ENCODE measurements around the gene DNAJC1. TPM values are rescaled to one million over a fixed set of nuclear protein-coding genes. Genes with fewer than 3 reads are reported as not detected.
"Not testable (repeated sequence)": the region's sequence is repeated elsewhere in the genome, so short reads cannot be mapped to it uniquely, and the experiment has no call there.

DNAJC1 gene
- total RNA-seq, 1 experiment from 2014 or later: 12.9 TPM

DNA sequence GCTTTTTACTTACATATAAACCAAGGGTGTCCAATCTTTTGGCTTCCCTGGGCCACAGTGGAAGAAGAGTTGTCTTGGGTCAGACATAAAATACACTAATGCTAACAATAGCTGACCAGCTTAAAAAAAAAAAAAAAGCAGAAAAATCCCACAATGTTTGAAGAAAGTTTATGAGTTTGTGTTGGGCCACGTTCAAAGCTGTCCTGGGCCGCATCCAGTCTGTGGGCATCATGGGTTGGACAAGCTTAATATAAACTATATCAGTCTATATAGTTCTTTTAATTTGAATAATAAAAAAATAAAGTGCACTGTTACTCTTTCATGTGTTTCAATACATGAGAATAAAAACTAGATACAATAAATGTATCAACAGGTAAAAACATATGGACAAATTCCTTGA, 179.9 kb downstream of the DNAJC1 start:
- H3K27me3 ChIP-seq (ENCODE audit: control insufficient read depth, insufficient read depth, low read length): no peaks in the 10 kb centered on the region
- ChIA-PET POLR2A (interaction anchor here (0.5 kb wide), 1 partner anchor 92 kb away, joined by 3 read pairs; no protein-coding TSS in a partner anchor), CTCF (no interaction called here)
- intact Hi-C loops (cut with micrococcal nuclease; ENCODE audit: unreplicated experiment) (no loop called here), in situ Hi-C loops (cut with HindIII; ENCODE audit: low pct_unique_long_range_greater_than_20kb, low sequenced_read_pairs) (no loop called here)
- H3K4me3 ChIP-seq (ENCODE audit: low read depth in 2 of 2, low read length in 2 of 2): no peak overlapping the region
- DNase-seq (ENCODE audit: low read depth, low spot score): no peak
- H3K27ac ChIP-seq (ENCODE audit: low read length): no peak overlapping the region
- peaks cover 23% of the 10 kb centered on the region; the same call in 1 of the 2 replicates for H3K9me3 ChIP-seq (ENCODE audit: control insufficient read depth, insufficient read depth, low read depth, low read length)
- no TSS peak for BruUV-seq (replicated peaks)
- no peak for ATAC-seq
- no peak for TF ChIP-seq SIN3A (IDR thresholded peaks at IDR 0.05; ENCODE audit: borderline replicate concordance, insufficient read depth, low read depth, low read length)
- TF ChIP-seq TCF7L2 (IDR thresholded peaks at IDR 0.05; ENCODE audit: low read depth, low read length): no peak
- TF ChIP-seq, protein P1, sequence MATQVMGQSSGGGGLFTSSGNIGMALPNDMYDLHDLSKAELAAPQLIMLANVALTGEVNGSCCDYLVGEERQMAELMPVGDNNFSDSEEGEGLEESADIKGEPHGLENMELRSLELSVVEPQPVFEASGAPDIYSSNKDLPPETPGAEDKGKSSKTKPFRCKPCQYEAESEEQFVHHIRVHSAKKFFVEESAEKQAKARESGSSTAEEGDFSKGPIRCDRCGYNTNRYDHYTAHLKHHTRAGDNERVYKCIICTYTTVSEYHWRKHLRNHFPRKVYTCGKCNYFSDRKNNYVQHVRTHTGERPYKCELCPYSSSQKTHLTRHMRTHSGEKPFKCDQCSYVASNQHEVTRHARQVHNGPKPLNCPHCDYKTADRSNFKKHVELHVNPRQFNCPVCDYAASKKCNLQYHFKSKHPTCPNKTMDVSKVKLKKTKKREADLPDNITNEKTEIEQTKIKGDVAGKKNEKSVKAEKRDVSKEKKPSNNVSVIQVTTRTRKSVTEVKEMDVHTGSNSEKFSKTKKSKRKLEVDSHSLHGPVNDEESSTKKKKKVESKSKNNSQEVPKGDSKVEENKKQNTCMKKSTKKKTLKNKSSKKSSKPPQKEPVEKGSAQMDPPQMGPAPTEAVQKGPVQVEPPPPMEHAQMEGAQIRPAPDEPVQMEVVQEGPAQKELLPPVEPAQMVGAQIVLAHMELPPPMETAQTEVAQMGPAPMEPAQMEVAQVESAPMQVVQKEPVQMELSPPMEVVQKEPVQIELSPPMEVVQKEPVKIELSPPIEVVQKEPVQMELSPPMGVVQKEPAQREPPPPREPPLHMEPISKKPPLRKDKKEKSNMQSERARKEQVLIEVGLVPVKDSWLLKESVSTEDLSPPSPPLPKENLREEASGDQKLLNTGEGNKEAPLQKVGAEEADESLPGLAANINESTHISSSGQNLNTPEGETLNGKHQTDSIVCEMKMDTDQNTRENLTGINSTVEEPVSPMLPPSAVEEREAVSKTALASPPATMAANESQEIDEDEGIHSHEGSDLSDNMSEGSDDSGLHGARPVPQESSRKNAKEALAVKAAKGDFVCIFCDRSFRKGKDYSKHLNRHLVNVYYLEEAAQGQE (IDR thresholded peaks at IDR 0.05; ENCODE audit: insufficient read depth in 1 of 2, low read depth in 2 of 2, low read length in 1 of 2): no peak
- TF ChIP-seq, protein P2, sequence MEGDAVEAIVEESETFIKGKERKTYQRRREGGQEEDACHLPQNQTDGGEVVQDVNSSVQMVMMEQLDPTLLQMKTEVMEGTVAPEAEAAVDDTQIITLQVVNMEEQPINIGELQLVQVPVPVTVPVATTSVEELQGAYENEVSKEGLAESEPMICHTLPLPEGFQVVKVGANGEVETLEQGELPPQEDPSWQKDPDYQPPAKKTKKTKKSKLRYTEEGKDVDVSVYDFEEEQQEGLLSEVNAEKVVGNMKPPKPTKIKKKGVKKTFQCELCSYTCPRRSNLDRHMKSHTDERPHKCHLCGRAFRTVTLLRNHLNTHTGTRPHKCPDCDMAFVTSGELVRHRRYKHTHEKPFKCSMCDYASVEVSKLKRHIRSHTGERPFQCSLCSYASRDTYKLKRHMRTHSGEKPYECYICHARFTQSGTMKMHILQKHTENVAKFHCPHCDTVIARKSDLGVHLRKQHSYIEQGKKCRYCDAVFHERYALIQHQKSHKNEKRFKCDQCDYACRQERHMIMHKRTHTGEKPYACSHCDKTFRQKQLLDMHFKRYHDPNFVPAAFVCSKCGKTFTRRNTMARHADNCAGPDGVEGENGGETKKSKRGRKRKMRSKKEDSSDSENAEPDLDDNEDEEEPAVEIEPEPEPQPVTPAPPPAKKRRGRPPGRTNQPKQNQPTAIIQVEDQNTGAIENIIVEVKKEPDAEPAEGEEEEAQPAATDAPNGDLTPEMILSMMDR (IDR thresholded peaks at IDR 0.05): no peak
- TF ChIP-seq POLR2AphosphoS5 (IDR thresholded peaks at IDR 0.05; ENCODE audit: low read depth, low read length): no peak
- H3K36me3 ChIP-seq (ENCODE audit: control insufficient read depth, insufficient read depth, low read length): no peaks in the 10 kb centered on the region
- no peaks in the 10 kb centered on the region for H3K4me1 ChIP-seq (ENCODE audit: control insufficient read depth, insufficient read depth, low read length)

DNA sequence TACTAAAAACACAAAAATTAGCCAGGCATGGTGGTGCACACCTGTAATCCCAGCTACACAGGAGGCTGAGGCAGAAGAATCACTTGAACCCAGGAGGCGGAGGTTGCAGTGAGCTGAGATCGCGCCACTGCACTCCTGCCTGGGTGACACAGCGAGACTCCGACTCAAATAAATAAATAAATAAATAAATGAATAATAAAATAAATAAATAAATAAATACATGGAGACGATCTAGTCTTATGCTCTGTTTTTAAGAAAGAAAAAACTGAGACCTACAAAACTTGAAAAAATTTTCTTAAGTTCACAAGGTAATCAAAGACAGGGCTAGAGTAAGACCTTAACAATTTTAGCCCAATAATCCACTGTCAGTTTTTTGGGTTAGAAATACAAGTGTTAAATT, 181.3 kb downstream of the DNAJC1 start:
- H3K4me3 ChIP-seq (ENCODE audit: low read depth in 2 of 2, low read length in 2 of 2); CTCF ChIA-PET; H3K27me3 ChIP-seq (ENCODE audit: control insufficient read depth, insufficient read depth, low read length); H3K4me1 ChIP-seq (ENCODE audit: control insufficient read depth, insufficient read depth, low read length); in situ Hi-C loops (cut with HindIII; ENCODE audit: low pct_unique_long_range_greater_than_20kb, low sequenced_read_pairs); intact Hi-C loops (cut with micrococcal nuclease; ENCODE audit: unreplicated experiment); BruUV-seq (replicated peaks); POLR2A ChIA-PET; H3K36me3 ChIP-seq (ENCODE audit: control insufficient read depth, insufficient read depth, low read length); ATAC-seq; DNase-seq (ENCODE audit: low read depth, low spot score); H3K27ac ChIP-seq (ENCODE audit: low read length): not testable (repeated sequence)
- peaks cover 15% of the 10 kb centered on the region; the same call in 1 of the 2 replicates for H3K9me3 ChIP-seq (ENCODE audit: control insufficient read depth, insufficient read depth, low read depth, low read length)

DNA sequence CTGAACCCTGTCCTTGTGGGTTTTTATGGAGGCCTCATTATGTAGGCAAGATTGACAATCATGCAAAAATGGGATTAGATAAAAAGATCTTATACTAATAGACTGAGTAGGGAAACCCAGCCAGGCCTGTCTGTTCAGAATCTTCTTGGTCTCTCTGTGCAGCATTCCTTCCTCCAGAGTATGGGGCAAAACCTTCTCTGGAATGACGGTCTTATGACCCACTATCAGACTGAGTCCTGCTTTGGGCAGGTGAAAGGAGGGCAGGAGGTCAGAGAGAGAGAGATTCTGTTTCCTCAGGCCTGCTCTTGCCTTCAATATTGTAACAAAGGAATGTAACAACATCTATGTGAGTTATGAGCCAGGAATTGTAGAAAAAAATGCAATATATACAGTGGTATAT, 182.6 kb downstream of the DNAJC1 start:
- CTCF ChIA-PET: no interaction called here
- no peak for ATAC-seq
- Histone ChIP-seq H3K27ac (ENCODE audit: low read length) (no peak overlapping the region), H3K9me3 (ENCODE audit: control insufficient read depth, insufficient read depth, low read depth, low read length) (peaks cover 6% of the 10 kb centered on the region; the same call in 1 of the 2 replicates), H3K4me1 (ENCODE audit: control insufficient read depth, insufficient read depth, low read length) (no peaks in the 10 kb centered on the region), H3K27me3 (ENCODE audit: control insufficient read depth, insufficient read depth, low read length) (no peaks in the 10 kb centered on the region), H3K4me3 (ENCODE audit: low read depth in 2 of 2, low read length in 2 of 2) (no peak overlapping the region), H3K36me3 (ENCODE audit: control insufficient read depth, insufficient read depth, low read length) (no peaks in the 10 kb centered on the region)
- in situ Hi-C loops (cut with HindIII; ENCODE audit: low pct_unique_long_range_greater_than_20kb, low sequenced_read_pairs): no loop called here
- intact Hi-C loops (cut with micrococcal nuclease; ENCODE audit: unreplicated experiment): no loop called here
- TF ChIP-seq, protein P2 (IDR thresholded peaks at IDR 0.05): no peak
- no peak for TF ChIP-seq TCF7L2 (IDR thresholded peaks at IDR 0.05; ENCODE audit: low read depth, low read length)
- TF ChIP-seq POLR2AphosphoS5 (IDR thresholded peaks at IDR 0.05; ENCODE audit: low read depth, low read length): no peak
- no peak for TF ChIP-seq SIN3A (IDR thresholded peaks at IDR 0.05; ENCODE audit: borderline replicate concordance, insufficient read depth, low read depth, low read length)
- TF ChIP-seq, protein P1 (IDR thresholded peaks at IDR 0.05; ENCODE audit: insufficient read depth in 1 of 2, low read depth in 2 of 2, low read length in 1 of 2): no peak
- BruUV-seq (replicated peaks): no TSS peak
- no peak for DNase-seq (ENCODE audit: low read depth, low spot score)
- POLR2A ChIA-PET: interaction anchor here (0.6 kb wide), 1 partner anchor 88 kb away, joined by 8 read pairs; no protein-coding TSS in a partner anchor

DNA sequence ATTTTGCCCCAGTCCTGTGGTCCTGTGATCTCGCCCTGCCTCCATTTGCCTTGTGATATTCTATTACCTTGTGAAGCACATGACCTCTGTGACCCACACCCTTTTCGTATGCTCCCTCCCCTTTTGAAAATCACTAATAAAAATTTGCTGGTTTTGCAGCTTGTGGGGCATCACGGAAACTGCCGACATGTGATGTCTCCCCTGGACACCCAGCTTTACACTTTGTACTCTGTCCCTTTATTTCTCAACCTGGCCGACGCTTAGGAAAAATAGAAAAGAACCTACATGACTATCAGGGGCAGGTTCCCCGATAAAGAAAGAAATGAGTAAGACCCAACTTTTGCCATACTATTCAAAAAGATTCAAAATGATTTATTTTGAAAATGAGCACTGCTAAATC, 185.1 kb downstream of the DNAJC1 start:
- intact Hi-C loops (cut with micrococcal nuclease; ENCODE audit: unreplicated experiment); POLR2A ChIA-PET; BruUV-seq (replicated peaks); DNase-seq (ENCODE audit: low read depth, low spot score); H3K27ac ChIP-seq (ENCODE audit: low read length); H3K36me3 ChIP-seq (ENCODE audit: control insufficient read depth, insufficient read depth, low read length); H3K27me3 ChIP-seq (ENCODE audit: control insufficient read depth, insufficient read depth, low read length); CTCF ChIA-PET; ATAC-seq; H3K4me1 ChIP-seq (ENCODE audit: control insufficient read depth, insufficient read depth, low read length); H3K4me3 ChIP-seq (ENCODE audit: low read depth in 2 of 2, low read length in 2 of 2); H3K9me3 ChIP-seq (ENCODE audit: control insufficient read depth, insufficient read depth, low read depth, low read length); in situ Hi-C loops (cut with HindIII; ENCODE audit: low pct_unique_long_range_greater_than_20kb, low sequenced_read_pairs): not testable (repeated sequence)

Data from Panc1 (cell line).